Measurements from ENCODE around the gene TRPV2.
"Not testable (repeated sequence)": the region's sequence is repeated elsewhere in the genome, so short reads cannot be mapped to it uniquely, and the experiment has no call there.

The TRPV2 gene

GRCh38 chr17:16450028-16450427 is 34.7 kb downstream of the TRPV2 start:
- TF ChIP-seq CTCF (IDR thresholded peaks at IDR 0.05; ENCODE audit: low read depth, low read length), result no peak
- no peak for TF ChIP-seq POLR2A (IDR thresholded peaks at IDR 0.05; ENCODE audit: extremely low read depth, insufficient read length)
- TF ChIP-seq MAX (IDR thresholded peaks at IDR 0.05; ENCODE audit: low read depth, low read length), result no peak
- no peak for TF ChIP-seq MYC (IDR thresholded peaks at IDR 0.05; ENCODE audit: low read depth, low read length)
- no peak for DNase-seq (ENCODE audit: low read depth)
- H3K4me3 ChIP-seq (ENCODE audit: low read depth, low read length), result no peak overlapping the region

- H3K4me3 ChIP-seq (ENCODE audit: low read depth, low read length); DNase-seq (ENCODE audit: low read depth): not testable (repeated sequence)
These were observed 36.9 kb downstream of the TRPV2 start for GRCh38 chr17:16452268-16452667.

GRCh38 chr17:16453493-16453851 is 38.1 kb downstream of the TRPV2 start:
- H3K4me3 ChIP-seq (ENCODE audit: low read depth, low read length), result no peak overlapping the region
- no peak for DNase-seq (ENCODE audit: low read depth)
- no peak for TF ChIP-seq POLR2A (IDR thresholded peaks at IDR 0.05; ENCODE audit: extremely low read depth, insufficient read length)
- TF ChIP-seq MYC (IDR thresholded peaks at IDR 0.05; ENCODE audit: low read depth, low read length), result no peak
- no peak for TF ChIP-seq CTCF (IDR thresholded peaks at IDR 0.05; ENCODE audit: low read depth, low read length)
- TF ChIP-seq MAX (IDR thresholded peaks at IDR 0.05; ENCODE audit: low read depth, low read length), result no peak

- H3K4me3 ChIP-seq (ENCODE audit: low read depth, low read length), result no peak overlapping the region
- DNase-seq (ENCODE audit: low read depth), result no peak
- TF ChIP-seq MYC (IDR thresholded peaks at IDR 0.05; ENCODE audit: low read depth, low read length), result no peak
- no peak for TF ChIP-seq POLR2A (IDR thresholded peaks at IDR 0.05; ENCODE audit: extremely low read depth, insufficient read length)
- TF ChIP-seq MAX (IDR thresholded peaks at IDR 0.05; ENCODE audit: low read depth, low read length), result no peak
- no peak for TF ChIP-seq CTCF (IDR thresholded peaks at IDR 0.05; ENCODE audit: low read depth, low read length)
These were observed 40.8 kb downstream of the TRPV2 start for GRCh38 chr17:16455997-16456741.

GRCh38 chr17:16456742-16457316 is 41.5 kb downstream of the TRPV2 start:
- TF ChIP-seq MAX (IDR thresholded peaks at IDR 0.05; ENCODE audit: low read depth, low read length) (no peak), CTCF (IDR thresholded peaks at IDR 0.05; ENCODE audit: low read depth, low read length) (no peak), MYC (IDR thresholded peaks at IDR 0.05; ENCODE audit: low read depth, low read length) (no peak), POLR2A (IDR thresholded peaks at IDR 0.05; ENCODE audit: extremely low read depth, insufficient read length) (no peak)
- no peak overlapping the region for H3K4me3 ChIP-seq (ENCODE audit: low read depth, low read length)

GRCh38 chr17:16459271-16459670 is 43.9 kb downstream of the TRPV2 start:
- no peak for DNase-seq (ENCODE audit: low read depth)
- H3K4me3 ChIP-seq (ENCODE audit: low read depth, low read length), result no peak overlapping the region
- TF ChIP-seq MAX (IDR thresholded peaks at IDR 0.05; ENCODE audit: low read depth, low read length) (no peak), CTCF (IDR thresholded peaks at IDR 0.05; ENCODE audit: low read depth, low read length) (no peak), MYC (IDR thresholded peaks at IDR 0.05; ENCODE audit: low read depth, low read length) (no peak), POLR2A (IDR thresholded peaks at IDR 0.05; ENCODE audit: extremely low read depth, insufficient read length) (no peak)

More at GRCh38 chr17:16456742-16457316, 41.5 kb downstream of the TRPV2 start:
- no peak for DNase-seq (ENCODE audit: low read depth)

All from NB4 (cell line).